OCI-LY3 (cell line): ENCODE results near the gene FGF19.

ENCODE experiments used
- CTCF ChIP-seq: fragments of 200-600, 300-600 bp; sonication (generic); IDR thresholded peaks from 2 replicates; pipeline ENCODE4 v1.5.1; 2014; ENCODE audit warnings: antibody characterized with exemption, low read length, low read depth
- EZH2phosphoT487 ChIP-seq: fragments of 200-600 bp; shearing (Covaris generic); IDR thresholded peaks from 2 replicates; pipeline ENCODE4 v1.6.1; 2018; ENCODE audit warnings: antibody characterized with exemption, mixed run types, low read depth

DNA sequence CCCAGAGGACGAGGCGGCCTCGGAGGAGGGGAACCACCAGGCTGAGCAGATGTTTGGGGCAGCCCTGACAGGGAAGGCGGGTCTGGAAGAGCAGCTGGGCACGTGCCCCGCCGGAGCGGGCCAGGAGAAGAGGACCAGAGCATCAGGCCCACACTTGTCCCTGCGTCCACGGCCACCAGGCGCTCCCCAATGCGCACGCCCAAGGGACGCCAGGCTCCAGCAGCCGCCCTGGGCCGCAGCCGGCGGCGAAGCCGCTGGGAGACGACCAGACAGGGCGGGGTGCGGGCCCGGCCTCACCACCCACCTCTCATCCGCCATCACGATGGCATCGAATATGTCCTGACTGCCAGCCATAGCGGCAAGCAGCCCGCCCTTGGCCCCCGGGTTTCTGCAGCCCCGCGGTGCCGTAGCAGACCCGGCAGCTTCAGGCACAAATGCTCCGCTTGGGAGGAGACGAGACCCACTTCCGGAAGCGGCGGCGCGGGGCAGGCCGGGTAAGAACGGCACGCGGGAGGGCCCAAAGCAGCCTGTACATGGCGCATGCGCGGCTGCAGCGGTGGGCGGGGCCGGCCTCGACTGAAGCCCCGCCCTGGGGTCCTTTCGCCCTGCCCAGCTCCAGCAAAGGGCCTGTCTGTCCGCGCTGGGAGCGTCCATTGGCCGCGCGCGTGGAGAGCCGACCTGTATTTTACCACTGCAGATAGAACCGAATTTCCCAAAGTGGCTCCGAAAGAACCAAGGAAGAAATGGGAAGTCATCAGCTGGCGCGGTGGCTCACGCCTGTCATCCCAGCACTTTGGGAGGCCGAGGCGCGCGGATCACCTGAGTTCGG, 28.7 kb downstream of the FGF19 start, which contains the start of gene LTO1:
- TF ChIP-seq CTCF (no peak), EZH2phosphoT487 (no peak)
